GM18498 (cell line): ENCODE results near the gene PUM1.
"Not testable (repeated sequence)": the region's sequence is repeated elsewhere in the genome, so short reads cannot be mapped to it uniquely, and the experiment has no call there.

Experiments used
- ATAC-seq: cut with Tn5 transposase; IDR thresholded peaks from one replicate; pipeline ENCODE4 v1.9.1; 2021; ENCODE audit warnings: mild to moderate bottlenecking, moderate library complexity; ENCODE audit not compliant: unreplicated experiment

PUM1 gene

GRCh38 chr1:31064718-31065309 is 703 bp downstream of the PUM1 start:
- ATAC-seq: peak; percentile 1

DNA sequence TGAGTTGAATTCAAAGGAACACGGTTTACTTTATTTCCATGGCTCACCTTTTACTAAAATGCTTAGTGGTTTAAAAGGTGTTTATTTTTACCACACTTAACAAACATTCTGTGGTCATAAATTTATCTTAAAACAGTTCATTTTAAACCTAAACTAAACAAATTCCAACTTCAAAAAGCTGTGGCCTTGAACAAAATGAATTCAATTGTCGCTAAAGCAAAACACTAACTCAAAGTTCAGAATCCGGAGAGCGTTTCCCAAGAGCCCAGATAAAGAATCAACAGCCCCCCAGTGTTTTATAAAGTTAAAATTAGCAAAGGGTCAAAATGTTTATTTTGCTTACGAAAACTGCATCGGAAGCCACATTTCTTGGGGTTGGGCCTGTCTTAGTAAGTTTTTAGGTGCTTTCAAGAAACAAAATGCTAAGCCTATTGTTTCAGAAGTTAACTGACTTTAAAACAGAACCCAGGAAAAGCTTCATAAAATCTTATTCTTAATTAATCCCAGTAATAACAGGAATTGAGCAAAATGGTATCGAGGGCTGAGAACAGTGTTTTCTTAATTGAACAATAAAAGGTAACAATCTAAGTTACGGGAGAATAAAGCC is 1.3 kb downstream of the PUM1 start:
- ATAC-seq: no peak

GRCh38 chr1:31063631-31064030 is 1.9 kb downstream of the PUM1 start:
- ATAC-seq: no peak

GRCh38 chr1:31062867-31063380 is 2.6 kb downstream of the PUM1 start:
- ATAC-seq: no peak

- ATAC-seq: not testable (repeated sequence)
Observed at GRCh38 chr1:31062162-31062866, 3.2 kb downstream of the PUM1 start.

DNA sequence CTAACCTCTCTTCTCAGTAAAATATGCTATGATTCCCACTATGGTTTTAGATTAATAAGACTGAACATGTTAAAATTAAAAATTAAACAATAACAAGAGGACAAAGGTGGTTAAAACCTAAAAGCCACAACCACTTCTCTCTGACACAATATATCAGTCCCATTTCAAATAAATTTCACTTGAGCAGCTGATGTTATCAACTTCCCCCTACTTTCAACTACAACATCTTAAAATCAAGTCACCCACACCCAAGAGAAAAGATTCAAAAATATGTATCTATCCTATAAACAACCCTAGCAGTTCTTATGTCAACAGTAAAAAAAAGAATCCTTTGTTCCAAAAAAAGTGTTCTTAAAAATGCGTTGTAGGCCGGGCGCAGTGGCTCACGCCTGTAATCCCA is 7.5 kb downstream of the PUM1 start:
- no peak for ATAC-seq

DNA sequence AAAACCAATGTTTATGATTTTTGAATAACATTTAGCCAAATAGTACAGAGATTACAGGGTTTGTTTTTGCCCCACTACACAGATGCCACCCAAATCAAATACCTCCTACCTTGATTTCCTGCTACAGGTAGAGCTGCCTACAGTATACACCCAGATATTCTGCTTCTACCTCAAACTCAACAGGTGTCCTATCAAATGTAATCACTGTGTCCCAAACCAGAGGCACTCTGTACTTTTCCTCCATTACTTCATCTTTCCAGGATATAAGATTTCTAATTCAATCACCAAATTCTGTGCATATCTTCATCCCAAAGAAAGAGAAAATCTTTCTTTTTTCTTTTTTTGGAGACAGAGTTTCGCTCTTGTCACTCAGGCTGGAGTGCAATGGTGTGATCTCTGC is 9.6 kb downstream of the PUM1 start:
- ATAC-seq: no peak

- ATAC-seq: no peak
Observed at GRCh38 chr1:31055501-31055900, 10.0 kb downstream of the PUM1 start.

DNA sequence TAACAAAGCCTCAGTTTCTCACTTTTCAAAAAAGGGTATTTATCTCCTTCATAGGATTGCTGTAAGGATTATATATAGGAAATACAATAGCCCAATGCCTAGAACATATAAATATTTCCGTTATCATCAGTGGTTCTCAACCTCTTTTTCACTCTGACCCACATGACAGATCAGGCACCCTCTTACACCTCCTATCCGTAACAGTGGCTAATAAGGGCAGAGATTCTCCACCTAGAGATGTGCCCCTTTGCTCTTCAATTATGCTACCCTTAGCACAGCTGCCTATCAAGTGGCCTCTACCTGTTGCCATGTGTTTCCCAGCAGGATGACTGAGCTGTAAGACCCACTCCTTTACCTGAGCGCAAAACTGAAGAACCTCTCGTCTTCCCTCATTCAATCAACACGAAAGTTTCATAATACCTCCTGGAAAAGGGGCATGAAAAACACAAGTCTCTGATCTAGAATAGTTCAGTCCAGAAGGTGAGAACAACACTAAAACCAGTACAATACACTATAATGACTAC is 10.5 kb downstream of the PUM1 start:
- no peak for ATAC-seq

DNA sequence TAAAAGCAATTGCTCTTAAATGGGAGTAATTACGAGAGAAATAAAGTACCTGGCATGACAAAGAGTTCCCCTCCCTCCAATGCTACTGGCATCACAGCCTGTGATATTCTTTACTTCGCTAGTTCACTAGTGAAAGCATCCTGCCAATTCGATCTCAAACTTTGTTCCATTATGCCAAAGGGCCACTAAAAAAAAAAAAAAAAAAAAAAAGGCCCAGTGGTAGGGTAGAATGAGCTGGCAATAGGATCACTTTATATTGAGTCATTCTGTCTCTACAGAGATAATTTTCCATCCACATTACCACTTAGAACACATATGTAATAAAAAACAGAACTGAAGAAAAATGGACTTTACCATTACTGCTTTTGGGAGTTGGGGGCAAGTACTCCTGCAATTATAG is 11.2 kb downstream of the PUM1 start:
- no peak for ATAC-seq

- not testable (repeated sequence) for ATAC-seq
Observed at GRCh38 chr1:31052613-31053012, 12.9 kb downstream of the PUM1 start.

GRCh38 chr1:31051611-31052010 is 13.9 kb downstream of the PUM1 start:
- ATAC-seq: no peak

GRCh38 chr1:31047507-31047906 is 18.0 kb downstream of the PUM1 start:
- not testable (repeated sequence) for ATAC-seq

DNA sequence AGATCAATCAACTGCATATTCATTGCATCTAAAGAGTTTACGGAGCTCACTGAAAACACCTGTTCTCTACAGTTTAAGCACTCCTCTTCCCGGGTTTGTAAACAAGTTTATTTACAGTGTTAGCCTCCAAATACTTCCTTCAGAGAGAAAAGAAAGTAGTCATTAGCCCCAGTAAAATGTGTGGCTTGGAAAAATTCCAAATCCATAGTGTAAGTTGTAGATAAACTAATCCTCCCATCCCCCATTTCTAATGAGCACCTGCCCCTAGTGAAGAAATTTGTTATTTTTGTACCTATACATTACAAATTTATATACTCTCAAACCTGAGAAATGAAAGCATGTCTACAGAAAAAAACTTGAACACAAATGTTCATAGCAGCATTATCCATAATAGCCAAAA is 21.9 kb downstream of the PUM1 start:
- ATAC-seq: no peak

DNA sequence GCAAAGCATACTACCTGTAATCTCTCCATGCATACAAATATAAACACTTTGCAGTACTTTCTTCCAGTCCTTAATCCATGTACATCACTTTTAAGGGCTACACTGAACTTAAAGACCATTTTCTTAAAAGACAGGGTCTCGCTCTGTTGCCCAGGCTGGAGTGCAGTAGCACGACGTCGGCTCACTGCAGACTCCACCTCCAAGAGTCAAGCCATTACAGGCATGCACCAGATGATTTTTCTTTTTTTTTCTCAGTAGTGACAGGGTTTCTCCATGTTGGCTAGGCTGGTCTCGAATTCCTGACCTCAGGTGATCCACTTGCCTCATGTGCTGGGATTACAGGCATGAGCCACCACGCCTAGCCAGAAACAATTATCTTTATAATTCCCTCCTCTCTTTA is 22.9 kb downstream of the PUM1 start:
- ATAC-seq: no peak

GRCh38 chr1:31041529-31041928 is 24.0 kb downstream of the PUM1 start:
- ATAC-seq: no peak

DNA sequence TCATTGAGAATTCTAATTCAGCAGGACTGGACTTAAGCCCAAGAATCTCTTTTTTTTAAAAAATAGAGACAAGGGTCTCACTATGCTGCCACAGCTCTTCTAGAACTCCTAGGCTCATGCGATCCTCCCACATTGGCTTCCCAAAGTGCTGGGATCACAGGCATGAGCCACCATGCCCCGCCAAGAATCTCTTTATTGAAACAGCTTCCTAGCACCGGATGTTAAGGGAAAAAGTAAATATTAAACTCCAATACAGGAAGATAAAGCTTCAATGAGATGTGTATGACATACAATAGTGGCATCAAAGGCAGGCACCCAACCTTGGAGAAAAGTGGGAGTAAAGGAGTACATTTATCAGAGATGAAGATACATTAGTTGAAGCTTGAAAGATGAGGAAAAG is 25.5 kb downstream of the PUM1 start:
- no peak for ATAC-seq

DNA sequence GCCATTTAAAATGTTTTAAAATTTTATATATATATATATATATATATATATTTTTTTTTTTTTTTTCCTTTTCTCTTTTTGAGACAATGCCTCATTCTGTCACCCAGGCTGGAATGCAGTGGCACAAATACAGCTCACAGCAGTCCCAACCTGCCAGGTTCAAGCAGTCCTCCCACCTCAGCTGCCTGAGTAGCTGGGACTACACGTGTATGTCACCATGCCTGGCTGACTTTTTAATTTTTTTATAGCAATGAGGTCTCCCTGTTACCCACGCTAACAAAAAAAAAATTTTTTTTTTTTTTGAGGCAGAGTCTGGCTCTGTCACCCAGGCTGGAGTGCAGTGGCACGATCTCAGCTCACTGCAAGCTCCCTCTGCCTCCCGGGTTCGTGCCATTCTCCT is 26.6 kb downstream of the PUM1 start:
- ATAC-seq: not testable (repeated sequence)

GRCh38 chr1:31038360-31038759 is 27.2 kb downstream of the PUM1 start:
- ATAC-seq: no peak

GRCh38 chr1:31036749-31037500 is 28.6 kb downstream of the PUM1 start:
- no peak for ATAC-seq

GRCh38 chr1:31033598-31033997 is 31.9 kb downstream of the PUM1 start:
- ATAC-seq: no peak
